ENCODE results near the gene ADAMTSL2. TPM values are rescaled to one million over a fixed set of nuclear protein-coding genes. Genes with fewer than 3 reads are reported as not detected.

ADAMTSL2 gene
- total RNA-seq: 1 to 10 TPM in 2 of 4 donors, under 1 TPM in 2; 0.64 to 2.4 (median 1.5) TPM

DNA sequence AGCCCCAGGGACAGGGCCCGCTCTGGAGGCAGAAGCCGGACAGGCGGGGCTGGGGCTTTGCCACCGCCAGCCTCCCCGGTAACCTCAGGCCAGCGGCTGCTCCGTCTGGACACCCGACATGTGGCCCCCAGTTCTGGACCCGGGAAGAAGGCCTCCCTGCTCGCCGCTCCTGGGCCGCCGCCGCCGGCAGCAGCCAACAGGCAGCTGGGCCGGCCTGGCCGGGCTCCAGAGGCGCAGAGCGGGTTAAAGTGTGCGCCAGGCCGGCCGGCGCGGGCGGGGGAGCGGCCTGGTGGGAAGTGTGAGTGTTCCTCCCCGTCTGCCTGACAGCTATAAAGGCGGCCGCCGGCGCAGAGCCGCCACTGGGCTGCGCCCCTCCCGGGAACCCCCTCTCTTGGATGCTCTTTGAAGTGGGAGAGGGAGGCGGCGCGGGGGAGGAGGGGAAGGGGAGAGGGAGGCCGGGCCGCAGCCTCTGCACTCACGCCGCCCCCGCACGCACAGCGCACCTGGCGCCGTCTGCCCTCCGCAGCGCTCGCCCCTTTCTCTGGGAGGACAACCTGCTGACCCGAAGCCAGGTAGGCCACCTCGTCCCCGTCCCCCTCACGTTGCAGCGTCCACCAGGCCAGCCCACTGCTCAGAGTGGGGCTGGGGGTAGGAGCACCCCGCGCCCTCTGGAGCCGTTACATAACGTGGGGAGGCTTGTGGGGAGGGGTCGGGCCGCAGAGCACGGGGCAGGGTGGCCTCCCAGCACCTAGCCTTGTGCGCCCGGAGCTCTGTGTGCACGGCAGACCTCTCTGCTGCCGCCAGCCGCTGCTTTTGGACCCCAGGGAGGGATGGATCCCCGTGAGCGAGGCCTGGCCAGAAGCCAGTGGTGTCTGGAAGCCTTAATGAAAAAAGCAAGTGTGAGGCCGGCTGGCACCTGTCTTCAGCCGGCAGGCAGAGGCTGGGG is at the start of gene ADAMTSL2:
Gene ADAMTSL2 (plus strand): TSS at position 359 of the 946 bp plus-strand sequence. CDS start 2,009 bp downstream, outside the sequence.
- TF ChIP-seq EP300 (IDR thresholded peaks at IDR 0.05; ENCODE audit: low read depth) (no peak), POLR2A (IDR thresholded peaks at IDR 0.05) (no peak), POLR2AphosphoS5 (IDR thresholded peaks at IDR 0.05) (no peak)
- TF ChIP-seq, protein P1, sequence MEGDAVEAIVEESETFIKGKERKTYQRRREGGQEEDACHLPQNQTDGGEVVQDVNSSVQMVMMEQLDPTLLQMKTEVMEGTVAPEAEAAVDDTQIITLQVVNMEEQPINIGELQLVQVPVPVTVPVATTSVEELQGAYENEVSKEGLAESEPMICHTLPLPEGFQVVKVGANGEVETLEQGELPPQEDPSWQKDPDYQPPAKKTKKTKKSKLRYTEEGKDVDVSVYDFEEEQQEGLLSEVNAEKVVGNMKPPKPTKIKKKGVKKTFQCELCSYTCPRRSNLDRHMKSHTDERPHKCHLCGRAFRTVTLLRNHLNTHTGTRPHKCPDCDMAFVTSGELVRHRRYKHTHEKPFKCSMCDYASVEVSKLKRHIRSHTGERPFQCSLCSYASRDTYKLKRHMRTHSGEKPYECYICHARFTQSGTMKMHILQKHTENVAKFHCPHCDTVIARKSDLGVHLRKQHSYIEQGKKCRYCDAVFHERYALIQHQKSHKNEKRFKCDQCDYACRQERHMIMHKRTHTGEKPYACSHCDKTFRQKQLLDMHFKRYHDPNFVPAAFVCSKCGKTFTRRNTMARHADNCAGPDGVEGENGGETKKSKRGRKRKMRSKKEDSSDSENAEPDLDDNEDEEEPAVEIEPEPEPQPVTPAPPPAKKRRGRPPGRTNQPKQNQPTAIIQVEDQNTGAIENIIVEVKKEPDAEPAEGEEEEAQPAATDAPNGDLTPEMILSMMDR (IDR thresholded peaks at IDR 0.05): no peak
- H3K27me3 ChIP-seq: peaks cover 28% of the 10 kb centered on the region
- H3K27ac ChIP-seq: peak within 1 kb of the TSS; percentile 5 to 68 (median 52)
- peak within 1 kb of the TSS; percentile 8 to 36 (median 22) for H3K4me3 ChIP-seq
- intact Hi-C loops (cut with DNase I; ENCODE audit: low total_unique reads): loop anchor here (5.0 kb wide), 1 partner anchor 193 kb away; no protein-coding TSS in a partner anchor
- H3K36me3 ChIP-seq: no peaks in the 10 kb centered on the region
- in situ Hi-C loops (cut with MboI; ENCODE audit: low pct_ligation_motif_present in 1 of 4, low pct_unique_long_range_greater_than_20kb in 1 of 4, low sequenced_read_pairs in 3 of 4): loop anchor here in 2 of 4 donors (10.0 to 25.0 kb wide), 2 partner anchors 178 to 190 kb away; no protein-coding TSS in a partner anchor
- H3K4me1 ChIP-seq: peaks cover 12 to 30% (median 19%) of the 10 kb centered on the region in 4 donors
- peak; percentile 55 for DNase-seq
- H3K9me3 ChIP-seq: no peaks in the 10 kb centered on the region
- 4% methylated on average over 34 of the region's 70 CpGs; no CpG with 5 or more reads in 1 of the 2 donors for WGBS, 2 donors (ENCODE audit: low coverage in 1 of 2)

DNA sequence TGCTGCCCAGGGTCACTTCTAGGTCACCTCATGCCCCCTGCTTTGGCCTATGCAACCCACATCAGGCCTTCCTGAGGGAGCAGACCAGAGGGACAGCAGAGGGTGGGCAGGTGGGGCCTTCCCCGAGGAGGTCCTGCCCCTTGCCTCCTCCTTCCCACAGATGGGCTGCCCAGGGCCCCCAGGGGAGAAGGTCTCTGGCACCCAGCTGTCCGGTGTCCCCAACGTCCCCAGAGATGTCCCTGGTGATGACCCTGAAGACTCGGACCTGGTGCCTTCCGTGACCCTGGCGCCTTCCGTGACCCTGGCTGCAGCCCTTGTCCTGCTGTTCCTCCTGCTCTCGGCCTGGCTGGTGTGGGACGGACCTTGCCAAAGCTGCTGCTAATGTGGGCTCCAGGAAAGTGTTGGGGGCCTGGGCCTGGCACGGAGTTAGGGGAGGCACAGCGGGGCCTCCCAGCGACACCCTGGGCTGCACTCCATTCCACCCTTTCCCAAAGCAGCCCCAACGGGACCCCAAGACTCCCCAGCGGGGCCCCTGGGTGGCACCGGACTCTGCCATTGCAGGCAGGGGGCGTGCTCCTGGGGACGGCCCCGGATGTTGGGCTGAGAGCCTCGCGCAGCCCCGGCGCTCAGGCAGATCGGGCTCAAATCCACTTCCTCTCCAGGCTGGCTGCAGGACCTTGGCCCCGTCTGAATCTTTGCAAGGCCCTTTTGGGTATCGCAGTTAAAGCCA is 48.8 kb upstream of the ADAMTSL2 start:
- no peak overlapping the region for H3K4me3 ChIP-seq

DNA sequence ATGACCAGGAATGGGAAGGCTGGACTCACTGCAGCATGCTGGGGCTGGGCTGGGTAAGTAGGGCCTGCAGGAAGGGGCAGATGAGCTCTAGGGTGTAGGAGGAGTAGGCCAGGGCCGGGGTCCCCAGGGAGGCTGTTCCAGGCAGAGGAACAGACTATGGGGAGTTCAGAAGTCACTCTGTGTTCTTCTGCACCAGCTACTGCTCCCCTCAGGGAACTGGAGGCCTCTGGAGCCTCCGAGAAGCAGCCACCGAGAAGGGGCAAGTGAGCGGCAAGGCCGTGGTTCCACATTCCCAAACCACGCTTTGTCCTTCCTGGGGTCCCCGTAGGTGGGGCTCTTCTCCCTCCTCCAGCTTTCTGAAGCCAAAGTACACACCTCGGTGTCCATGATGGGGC is 47.2 kb upstream of the ADAMTSL2 start:
- Histone ChIP-seq H3K9me3 (no peaks in the 10 kb centered on the region), H3K4me1 (peaks cover 0 to 5% (median 2%) of the 10 kb centered on the region in 4 donors), H3K27ac (no peak overlapping the region), H3K27me3 (peaks cover 12% of the 10 kb centered on the region), H3K36me3 (no peaks in the 10 kb centered on the region), H3K4me3 (no peak overlapping the region)
- intact Hi-C loops (cut with DNase I; ENCODE audit: low total_unique reads): loop anchor here (2.0 to 10.0 kb wide), 2 partner anchors 81 to 303 kb away; no protein-coding TSS in a partner anchor
- in situ Hi-C loops (cut with MboI; ENCODE audit: low pct_ligation_motif_present in 1 of 4, low pct_unique_long_range_greater_than_20kb in 1 of 4, low sequenced_read_pairs in 3 of 4): loop anchor here (10.0 to 25.0 kb wide), 3 partner anchors 83 to 303 kb away; no protein-coding TSS in a partner anchor
- DNase-seq: no peak
- WGBS, 2 donors (ENCODE audit: low coverage in 1 of 2): 87% methylated on average over 8 of the region's 8 CpGs; no CpG with 5 or more reads in 1 of the 2 donors
- TF ChIP-seq, protein P1 (IDR thresholded peaks at IDR 0.05): no peak
- TF ChIP-seq EP300 (IDR thresholded peaks at IDR 0.05; ENCODE audit: low read depth): no peak
- TF ChIP-seq POLR2AphosphoS5 (IDR thresholded peaks at IDR 0.05): no peak
- TF ChIP-seq POLR2A (IDR thresholded peaks at IDR 0.05): no peak

More for the DNA sequence above, 48.8 kb upstream of the ADAMTSL2 start:
- TF ChIP-seq, protein P1 (IDR thresholded peaks at IDR 0.05): no peak
- TF ChIP-seq POLR2AphosphoS5 (IDR thresholded peaks at IDR 0.05): no peak
- no peak for TF ChIP-seq EP300 (IDR thresholded peaks at IDR 0.05; ENCODE audit: low read depth)
- TF ChIP-seq POLR2A (IDR thresholded peaks at IDR 0.05): no peak
- intact Hi-C loops (cut with DNase I; ENCODE audit: low total_unique reads) (loop anchor here (2.0 to 10.0 kb wide), 2 partner anchors 79 to 301 kb away; no protein-coding TSS in a partner anchor), in situ Hi-C loops (cut with MboI; ENCODE audit: low pct_ligation_motif_present in 1 of 4, low pct_unique_long_range_greater_than_20kb in 1 of 4, low sequenced_read_pairs in 3 of 4) (loop anchor here (10.0 to 25.0 kb wide), 3 partner anchors 81 to 301 kb away; no protein-coding TSS in a partner anchor)
- Histone ChIP-seq H3K36me3 (no peaks in the 10 kb centered on the region), H3K27ac (no peak overlapping the region), H3K4me1 (peaks cover 0 to 5% (median 2%) of the 10 kb centered on the region in 4 donors), H3K9me3 (no peaks in the 10 kb centered on the region), H3K27me3 (peaks cover 21% of the 10 kb centered on the region)
- WGBS, 2 donors (ENCODE audit: low coverage in 1 of 2): 43% methylated on average over 19 of the region's 25 CpGs; no CpG with 5 or more reads in 1 of the 2 donors
- no peak for DNase-seq
